Measurements from ENCODE around the gene LCTL. TPM values are rescaled to one million over a fixed set of nuclear protein-coding genes. Genes with fewer than 3 reads are reported as not detected.

LCTL gene
- total RNA-seq, 1 donor from 2014 or later: 12.8 TPM

GRCh38 chr15:66587020-66587419 lies 21.2 kb upstream of the LCTL start:
- no peak for DNase-seq (ENCODE audit: low read depth)
- no peaks in the 10 kb centered on the region for H3K36me3 ChIP-seq (ENCODE audit: insufficient read depth, low read length)
- no peak for FAIRE-seq
- H3K27me3 ChIP-seq (ENCODE audit: insufficient read depth, low read length): peaks cover 5% of the 10 kb centered on the region
- no peaks in the 10 kb centered on the region for H3K9me3 Mint-ChIP-seq (ENCODE audit: unreplicated experiment)
- H3K79me2 ChIP-seq (ENCODE audit: insufficient read depth, low read length): no peaks in the 10 kb centered on the region
- peaks cover 23% of the 10 kb centered on the region for H3K27me3 Mint-ChIP-seq (ENCODE audit: low read depth, unreplicated experiment)
- no peak for TF ChIP-seq EZH2 (IDR thresholded peaks at IDR 0.05; ENCODE audit: insufficient read depth, low read length)
- no peak overlapping the region for H2AFZ ChIP-seq (ENCODE audit: low read depth, low read length)
- H3K27ac Mint-ChIP-seq (ENCODE audit: unreplicated experiment): no peak overlapping the region
- H3K4me3 ChIP-seq (ENCODE audit: insufficient read depth, low read depth, low read length): no peak overlapping the region
- no peak overlapping the region for H3K4me3 Mint-ChIP-seq (ENCODE audit: unreplicated experiment)
- H3K4me1 ChIP-seq (ENCODE audit: insufficient read depth, low read length): no peaks in the 10 kb centered on the region
- no peak overlapping the region for H3K9ac ChIP-seq (ENCODE audit: low read length)
- no peak overlapping the region for H3K27ac ChIP-seq (ENCODE audit: low read depth, low read length)
- H3K4me1 Mint-ChIP-seq (ENCODE audit: low read depth, unreplicated experiment): no peaks in the 10 kb centered on the region
- no peaks in the 10 kb centered on the region for H3K36me3 Mint-ChIP-seq (ENCODE audit: low read depth, unreplicated experiment)
- no peaks in the 10 kb centered on the region for H4K20me1 ChIP-seq (ENCODE audit: insufficient read depth, low read length)
- no peaks in the 10 kb centered on the region for H3K9me3 ChIP-seq (ENCODE audit: insufficient read depth, low read depth, low read length)
- H3K4me2 ChIP-seq (ENCODE audit: low read length): no peak overlapping the region

- Histone ChIP-seq H4K20me1 (ENCODE audit: insufficient read depth, low read length) (no peaks in the 10 kb centered on the region), H3K27ac (ENCODE audit: low read depth, low read length) (no peak overlapping the region), H3K9me3 (ENCODE audit: insufficient read depth, low read depth, low read length) (no peaks in the 10 kb centered on the region), H3K4me3 (ENCODE audit: insufficient read depth, low read depth, low read length) (no peak overlapping the region), H3K79me2 (ENCODE audit: insufficient read depth, low read length) (no peaks in the 10 kb centered on the region), H3K4me2 (ENCODE audit: low read length) (no peak overlapping the region), H3K4me1 (ENCODE audit: insufficient read depth, low read length) (no peaks in the 10 kb centered on the region), H3K27me3 (ENCODE audit: insufficient read depth, low read length) (peaks cover 5% of the 10 kb centered on the region), H2AFZ (ENCODE audit: low read depth, low read length) (no peak overlapping the region), H3K36me3 (ENCODE audit: insufficient read depth, low read length) (no peaks in the 10 kb centered on the region), H3K9ac (ENCODE audit: low read length) (no peak overlapping the region)
- no peaks in the 10 kb centered on the region for H3K4me1 Mint-ChIP-seq (ENCODE audit: low read depth, unreplicated experiment)
- no peaks in the 10 kb centered on the region for H3K36me3 Mint-ChIP-seq (ENCODE audit: low read depth, unreplicated experiment)
- no peak overlapping the region for H3K4me3 Mint-ChIP-seq (ENCODE audit: unreplicated experiment)
- DNase-seq (ENCODE audit: low read depth) (no peak), FAIRE-seq (no peak)
- peaks cover 2% of the 10 kb centered on the region for H3K9me3 Mint-ChIP-seq (ENCODE audit: unreplicated experiment)
- TF ChIP-seq EZH2 (IDR thresholded peaks at IDR 0.05; ENCODE audit: insufficient read depth, low read length): no peak
- TF ChIP-seq, protein P1, sequence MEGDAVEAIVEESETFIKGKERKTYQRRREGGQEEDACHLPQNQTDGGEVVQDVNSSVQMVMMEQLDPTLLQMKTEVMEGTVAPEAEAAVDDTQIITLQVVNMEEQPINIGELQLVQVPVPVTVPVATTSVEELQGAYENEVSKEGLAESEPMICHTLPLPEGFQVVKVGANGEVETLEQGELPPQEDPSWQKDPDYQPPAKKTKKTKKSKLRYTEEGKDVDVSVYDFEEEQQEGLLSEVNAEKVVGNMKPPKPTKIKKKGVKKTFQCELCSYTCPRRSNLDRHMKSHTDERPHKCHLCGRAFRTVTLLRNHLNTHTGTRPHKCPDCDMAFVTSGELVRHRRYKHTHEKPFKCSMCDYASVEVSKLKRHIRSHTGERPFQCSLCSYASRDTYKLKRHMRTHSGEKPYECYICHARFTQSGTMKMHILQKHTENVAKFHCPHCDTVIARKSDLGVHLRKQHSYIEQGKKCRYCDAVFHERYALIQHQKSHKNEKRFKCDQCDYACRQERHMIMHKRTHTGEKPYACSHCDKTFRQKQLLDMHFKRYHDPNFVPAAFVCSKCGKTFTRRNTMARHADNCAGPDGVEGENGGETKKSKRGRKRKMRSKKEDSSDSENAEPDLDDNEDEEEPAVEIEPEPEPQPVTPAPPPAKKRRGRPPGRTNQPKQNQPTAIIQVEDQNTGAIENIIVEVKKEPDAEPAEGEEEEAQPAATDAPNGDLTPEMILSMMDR (IDR thresholded peaks at IDR 0.05; ENCODE audit: insufficient read depth, low read depth, low read length): no peak
- H3K27ac Mint-ChIP-seq (ENCODE audit: unreplicated experiment): no peak overlapping the region
- peaks cover 18% of the 10 kb centered on the region for H3K27me3 Mint-ChIP-seq (ENCODE audit: low read depth, unreplicated experiment)
Measured at GRCh38 chr15:66586155-66586976, 20.6 kb upstream of the LCTL start.

- Histone ChIP-seq H3K9me3 (ENCODE audit: insufficient read depth, low read depth, low read length) (no peaks in the 10 kb centered on the region), H2AFZ (ENCODE audit: low read depth, low read length) (no peak overlapping the region), H3K4me3 (ENCODE audit: insufficient read depth, low read depth, low read length) (no peak overlapping the region), H3K9ac (ENCODE audit: low read length) (no peak overlapping the region), H3K27me3 (ENCODE audit: insufficient read depth, low read length) (no peaks in the 10 kb centered on the region), H3K4me2 (ENCODE audit: low read length) (no peak overlapping the region), H3K4me1 (ENCODE audit: insufficient read depth, low read length) (peaks cover 15% of the 10 kb centered on the region), H3K79me2 (ENCODE audit: insufficient read depth, low read length) (no peaks in the 10 kb centered on the region), H3K27ac (ENCODE audit: low read depth, low read length) (no peak overlapping the region), H4K20me1 (ENCODE audit: insufficient read depth, low read length) (no peaks in the 10 kb centered on the region), H3K36me3 (ENCODE audit: insufficient read depth, low read length) (no peaks in the 10 kb centered on the region)
- no peak overlapping the region for H3K27ac Mint-ChIP-seq (ENCODE audit: unreplicated experiment)
- H3K36me3 Mint-ChIP-seq (ENCODE audit: low read depth, unreplicated experiment): no peaks in the 10 kb centered on the region
- H3K9me3 Mint-ChIP-seq (ENCODE audit: unreplicated experiment): peaks cover 2% of the 10 kb centered on the region
- H3K27me3 Mint-ChIP-seq (ENCODE audit: low read depth, unreplicated experiment): peaks cover 2% of the 10 kb centered on the region
- no peak overlapping the region for H3K4me3 Mint-ChIP-seq (ENCODE audit: unreplicated experiment)
- FAIRE-seq: no peak
- H3K4me1 Mint-ChIP-seq (ENCODE audit: low read depth, unreplicated experiment): no peaks in the 10 kb centered on the region
- DNase-seq (ENCODE audit: low read depth): no peak
- no peak for TF ChIP-seq EZH2 (IDR thresholded peaks at IDR 0.05; ENCODE audit: insufficient read depth, low read length)
- TF ChIP-seq, protein P1 (IDR thresholded peaks at IDR 0.05; ENCODE audit: insufficient read depth, low read depth, low read length): no peak
Measured at GRCh38 chr15:66581972-66582537, 16.3 kb upstream of the LCTL start.
